Measurements from ENCODE around the gene ZDHHC22.

Gene ZDHHC22

DNA sequence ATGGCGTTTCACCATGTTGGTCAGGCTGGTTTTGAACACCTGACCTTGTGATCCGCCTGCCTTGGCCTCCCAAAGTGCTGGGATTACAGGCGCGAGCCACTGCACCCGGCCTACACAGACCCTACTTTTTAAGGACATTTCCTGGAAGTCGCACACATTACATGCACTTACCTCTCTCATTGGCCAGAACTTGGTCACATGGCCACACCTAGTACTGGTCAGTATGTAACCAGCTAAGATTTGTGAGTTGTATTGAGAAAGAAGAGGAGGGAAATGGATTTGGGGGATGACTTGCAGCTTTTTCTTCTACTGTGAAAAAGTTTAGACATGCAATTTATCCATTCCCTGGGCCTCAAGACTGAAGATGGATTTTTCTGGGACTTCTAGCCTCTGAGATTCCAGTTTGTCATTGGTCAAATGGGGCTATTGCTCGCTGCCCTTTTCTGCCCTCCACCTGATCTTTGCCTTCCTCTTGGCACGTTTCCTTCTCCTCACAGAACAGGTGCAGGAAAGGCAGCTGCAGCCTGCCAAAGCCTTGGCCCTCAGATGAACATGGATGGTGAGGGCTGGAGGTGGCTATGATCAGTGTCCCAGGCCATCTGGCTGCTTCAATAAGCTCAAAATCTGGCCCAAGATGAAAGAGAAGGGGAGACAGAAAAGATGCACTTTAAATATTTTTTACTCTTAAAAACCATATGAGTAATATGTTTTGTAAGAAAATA, 7.1 kb upstream of the ZDHHC22 start:
- TF ChIP-seq, protein P1, sequence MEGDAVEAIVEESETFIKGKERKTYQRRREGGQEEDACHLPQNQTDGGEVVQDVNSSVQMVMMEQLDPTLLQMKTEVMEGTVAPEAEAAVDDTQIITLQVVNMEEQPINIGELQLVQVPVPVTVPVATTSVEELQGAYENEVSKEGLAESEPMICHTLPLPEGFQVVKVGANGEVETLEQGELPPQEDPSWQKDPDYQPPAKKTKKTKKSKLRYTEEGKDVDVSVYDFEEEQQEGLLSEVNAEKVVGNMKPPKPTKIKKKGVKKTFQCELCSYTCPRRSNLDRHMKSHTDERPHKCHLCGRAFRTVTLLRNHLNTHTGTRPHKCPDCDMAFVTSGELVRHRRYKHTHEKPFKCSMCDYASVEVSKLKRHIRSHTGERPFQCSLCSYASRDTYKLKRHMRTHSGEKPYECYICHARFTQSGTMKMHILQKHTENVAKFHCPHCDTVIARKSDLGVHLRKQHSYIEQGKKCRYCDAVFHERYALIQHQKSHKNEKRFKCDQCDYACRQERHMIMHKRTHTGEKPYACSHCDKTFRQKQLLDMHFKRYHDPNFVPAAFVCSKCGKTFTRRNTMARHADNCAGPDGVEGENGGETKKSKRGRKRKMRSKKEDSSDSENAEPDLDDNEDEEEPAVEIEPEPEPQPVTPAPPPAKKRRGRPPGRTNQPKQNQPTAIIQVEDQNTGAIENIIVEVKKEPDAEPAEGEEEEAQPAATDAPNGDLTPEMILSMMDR (IDR thresholded peaks at IDR 0.05; ENCODE audit: insufficient read depth, low read length, poor library complexity, severe bottlenecking): no peak
- TF ChIP-seq EZH2phosphoT487 (conservative IDR thresholded peaks at IDR 0.05; ENCODE audit: low read length): no peak
- Histone ChIP-seq H3K79me2 (ENCODE audit: insufficient read depth, low read length) (no peaks in the 10 kb centered on the region), H3F3A (ENCODE audit: insufficient read depth) (no peaks in the 10 kb centered on the region), H3K27me3 (ENCODE audit: low read length) (no peaks in the 10 kb centered on the region), H3K4me3 (ENCODE audit: insufficient read depth, low read length, poor library complexity, severe bottlenecking) (no peak overlapping the region), H2AFZ (ENCODE audit: low read depth, low read length, severe bottlenecking) (no peak overlapping the region), H3K4me2 (ENCODE audit: low read depth, low read length, poor library complexity, severe bottlenecking) (no peak overlapping the region), H3K27ac (ENCODE audit: low read depth, low read length) (no peak overlapping the region), H3K9ac (ENCODE audit: low read length) (no peak overlapping the region), H3K9me2 (replicated peaks; ENCODE audit: insufficient read depth, low read length) (no peaks in the 10 kb centered on the region), H4K20me1 (ENCODE audit: low read depth, low read length) (no peaks in the 10 kb centered on the region), H3K36me3 (ENCODE audit: low read length) (no peaks in the 10 kb centered on the region), H3K9me3 (ENCODE audit: insufficient read depth, low read length) (no peaks in the 10 kb centered on the region)

DNA sequence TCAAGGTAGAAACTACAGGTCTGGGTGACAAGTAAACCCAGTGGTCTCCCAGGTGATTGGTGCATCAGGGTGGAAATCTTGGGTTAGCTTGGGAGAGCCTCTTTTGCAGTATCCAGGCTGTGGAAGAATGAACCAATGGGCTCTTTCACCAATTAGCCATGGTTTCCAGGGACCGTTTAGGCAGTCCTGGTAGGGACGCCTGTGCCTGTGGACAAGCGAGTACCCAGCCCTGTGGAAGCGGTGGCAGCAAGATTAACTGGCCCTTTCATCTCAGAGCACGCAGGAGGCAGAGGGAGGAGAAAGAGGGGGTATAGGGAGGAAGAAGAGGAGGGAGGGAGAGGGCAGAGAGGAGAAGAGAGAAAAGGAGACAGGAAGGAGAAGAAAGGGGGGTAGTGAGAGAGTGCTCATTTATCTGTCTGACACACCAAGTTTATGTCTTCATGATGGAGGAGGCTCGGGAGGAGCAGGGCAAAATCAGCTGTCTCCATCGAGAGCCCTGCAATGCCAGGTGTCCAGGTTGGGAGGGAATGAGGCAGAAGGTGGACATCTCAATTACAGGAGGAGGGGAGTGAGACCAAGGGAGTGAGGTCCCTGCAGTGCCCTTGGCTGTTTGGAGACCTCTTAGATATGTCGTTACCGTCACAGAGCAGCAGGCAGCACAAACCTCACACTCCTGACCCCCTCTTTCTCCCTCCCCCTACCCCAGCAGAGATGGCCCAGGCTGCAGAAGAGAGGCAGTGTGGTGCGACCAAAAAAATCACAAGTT, 4.6 kb upstream of the ZDHHC22 start:
- H3K4me3 ChIP-seq (ENCODE audit: insufficient read depth, low read length, poor library complexity, severe bottlenecking): no peak overlapping the region
- H3K9ac ChIP-seq (ENCODE audit: low read length): no peak overlapping the region
- no peaks in the 10 kb centered on the region for H3F3A ChIP-seq (ENCODE audit: insufficient read depth)
- no peak overlapping the region for H3K27ac ChIP-seq (ENCODE audit: low read depth, low read length)
- no peaks in the 10 kb centered on the region for H3K36me3 ChIP-seq (ENCODE audit: low read length)
- H2AFZ ChIP-seq (ENCODE audit: low read depth, low read length, severe bottlenecking): no peak overlapping the region
- H3K4me2 ChIP-seq (ENCODE audit: low read depth, low read length, poor library complexity, severe bottlenecking): no peak overlapping the region
- no peaks in the 10 kb centered on the region for H3K27me3 ChIP-seq (ENCODE audit: low read length)
- H3K79me2 ChIP-seq (ENCODE audit: insufficient read depth, low read length): no peaks in the 10 kb centered on the region
- no peaks in the 10 kb centered on the region for H3K9me3 ChIP-seq (ENCODE audit: insufficient read depth, low read length)
- H3K9me2 ChIP-seq (replicated peaks; ENCODE audit: insufficient read depth, low read length): no peaks in the 10 kb centered on the region
- TF ChIP-seq, protein P1 (IDR thresholded peaks at IDR 0.05; ENCODE audit: insufficient read depth, low read length, poor library complexity, severe bottlenecking): no peak
- no peak for TF ChIP-seq EZH2phosphoT487 (conservative IDR thresholded peaks at IDR 0.05; ENCODE audit: low read length)
- H4K20me1 ChIP-seq (ENCODE audit: low read depth, low read length): no peaks in the 10 kb centered on the region

DNA sequence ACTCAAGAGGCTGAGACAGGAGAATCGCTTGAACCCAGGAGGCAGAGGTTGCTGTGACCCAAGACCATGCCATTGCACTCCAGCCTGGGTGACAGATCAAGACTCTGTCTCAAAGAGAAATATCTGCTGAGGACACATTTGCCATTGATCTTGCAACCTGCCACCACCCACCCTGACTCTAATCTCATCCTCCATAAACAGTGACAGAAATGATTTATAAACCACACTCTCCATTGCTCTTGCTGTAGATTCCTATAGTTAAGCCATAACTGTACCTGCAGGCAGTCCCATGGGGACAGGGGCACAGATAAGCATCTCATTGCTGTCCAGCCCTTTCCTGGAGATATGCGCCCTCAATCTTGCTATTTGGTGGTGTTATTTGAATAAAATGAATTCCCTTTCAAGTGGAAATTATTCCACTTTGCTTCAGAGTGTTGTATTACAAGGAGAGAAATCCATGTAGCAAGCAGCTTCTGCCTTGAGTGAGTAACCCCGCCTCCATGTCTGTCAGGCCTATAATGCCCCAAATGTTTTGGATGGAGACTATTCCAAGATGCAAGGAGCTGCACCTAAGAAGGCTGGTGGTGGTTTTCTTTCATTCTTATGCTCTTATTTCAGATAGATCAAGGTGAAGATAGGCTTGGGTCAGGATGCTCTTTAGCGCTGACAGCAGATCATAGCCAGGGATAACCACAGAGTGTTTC, 3.0 kb upstream of the ZDHHC22 start:
- H3K9me3 ChIP-seq (ENCODE audit: insufficient read depth, low read length): no peaks in the 10 kb centered on the region
- no peaks in the 10 kb centered on the region for H3F3A ChIP-seq (ENCODE audit: insufficient read depth)
- no peaks in the 10 kb centered on the region for H3K27me3 ChIP-seq (ENCODE audit: low read length)
- no peak overlapping the region for H3K4me2 ChIP-seq (ENCODE audit: low read depth, low read length, poor library complexity, severe bottlenecking)
- no peaks in the 10 kb centered on the region for H3K9me2 ChIP-seq (replicated peaks; ENCODE audit: insufficient read depth, low read length)
- H4K20me1 ChIP-seq (ENCODE audit: low read depth, low read length): no peaks in the 10 kb centered on the region
- H3K79me2 ChIP-seq (ENCODE audit: insufficient read depth, low read length): no peaks in the 10 kb centered on the region
- H3K4me3 ChIP-seq (ENCODE audit: insufficient read depth, low read length, poor library complexity, severe bottlenecking): no peak overlapping the region
- no peak overlapping the region for H2AFZ ChIP-seq (ENCODE audit: low read depth, low read length, severe bottlenecking)
- H3K36me3 ChIP-seq (ENCODE audit: low read length): no peaks in the 10 kb centered on the region
- TF ChIP-seq, protein P1 (IDR thresholded peaks at IDR 0.05; ENCODE audit: insufficient read depth, low read length, poor library complexity, severe bottlenecking): no peak
- TF ChIP-seq EZH2phosphoT487 (conservative IDR thresholded peaks at IDR 0.05; ENCODE audit: low read length): no peak
- H3K27ac ChIP-seq (ENCODE audit: low read depth, low read length): no peak overlapping the region
- H3K9ac ChIP-seq (ENCODE audit: low read length): no peak overlapping the region
